ENCODE results near the gene GALNT7. TPM values are rescaled to one million over a fixed set of nuclear protein-coding genes. Genes with fewer than 3 reads are reported as not detected.

The GALNT7 gene
- polyA plus RNA-seq, 1 donor: 47.0 TPM

DNA sequence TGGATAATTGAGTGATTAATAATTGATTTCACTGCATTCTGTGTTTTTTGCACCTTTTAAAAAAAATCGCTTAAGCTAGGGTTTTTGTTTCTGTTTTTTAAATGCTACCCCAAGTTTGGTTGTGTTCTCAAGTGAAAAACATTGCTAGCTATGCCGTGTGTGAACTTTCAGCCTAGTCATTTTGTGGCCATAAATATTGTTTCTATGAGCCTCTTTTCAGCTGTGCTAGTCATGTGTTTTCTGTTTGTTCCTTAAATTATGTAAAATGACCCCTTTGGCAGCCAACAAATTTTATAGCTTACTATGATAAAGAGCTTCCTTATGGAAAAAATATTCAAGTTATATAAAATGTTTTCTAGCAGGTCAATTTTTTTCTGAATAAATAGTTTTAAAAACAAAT, 59.1 kb downstream of the GALNT7 start:
- Histone ChIP-seq H3K27ac (ENCODE audit: low read length) (no peak overlapping the region), H3K4me3 (ENCODE audit: low read length) (no peak overlapping the region), H3K4me1 (ENCODE audit: control insufficient read depth, insufficient read depth, low read length) (no peaks in the 10 kb centered on the region), H3K27me3 (ENCODE audit: control insufficient read depth, insufficient read depth, low read length) (no peaks in the 10 kb centered on the region), H3K9me3 (ENCODE audit: control insufficient read depth, low read depth, low read length) (no peaks in the 10 kb centered on the region), H3K36me3 (ENCODE audit: control insufficient read depth, insufficient read depth, low read length) (peaks cover 2% of the 10 kb centered on the region)
- no peak for DNase-seq
- 100% methylated on average over 1 of the region's 2 CpGs for WGBS (ENCODE audit: insufficient coverage, low lambda C conversion rate)

DNA sequence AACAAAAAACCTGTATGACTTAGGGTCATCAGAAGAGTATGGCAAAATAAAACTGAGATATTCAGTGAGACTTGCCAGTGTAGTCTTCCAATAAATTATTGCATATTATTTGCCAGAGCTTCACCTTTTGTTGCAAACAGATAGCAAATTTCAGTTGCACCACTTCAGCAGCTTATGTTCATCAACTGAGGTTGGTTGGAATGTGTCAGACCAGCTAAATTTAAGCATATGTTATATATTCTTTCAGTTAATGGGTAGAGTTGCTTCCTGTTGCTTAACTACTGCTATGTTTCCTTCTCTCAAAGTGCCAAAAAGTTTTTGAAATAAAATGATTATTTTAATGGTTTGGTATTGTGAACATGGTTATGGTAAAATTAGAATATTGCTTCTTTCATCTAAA, 61.5 kb downstream of the GALNT7 start:
- no peak overlapping the region for H3K4me3 ChIP-seq (ENCODE audit: low read length)
- H3K27me3 ChIP-seq (ENCODE audit: control insufficient read depth, insufficient read depth, low read length): no peaks in the 10 kb centered on the region
- H3K4me1 ChIP-seq (ENCODE audit: control insufficient read depth, insufficient read depth, low read length): no peaks in the 10 kb centered on the region
- DNase-seq: no peak
- no peaks in the 10 kb centered on the region for H3K9me3 ChIP-seq (ENCODE audit: control insufficient read depth, low read depth, low read length)
- no peak overlapping the region for H3K27ac ChIP-seq (ENCODE audit: low read length)
- peaks cover 2% of the 10 kb centered on the region for H3K36me3 ChIP-seq (ENCODE audit: control insufficient read depth, insufficient read depth, low read length)

DNA sequence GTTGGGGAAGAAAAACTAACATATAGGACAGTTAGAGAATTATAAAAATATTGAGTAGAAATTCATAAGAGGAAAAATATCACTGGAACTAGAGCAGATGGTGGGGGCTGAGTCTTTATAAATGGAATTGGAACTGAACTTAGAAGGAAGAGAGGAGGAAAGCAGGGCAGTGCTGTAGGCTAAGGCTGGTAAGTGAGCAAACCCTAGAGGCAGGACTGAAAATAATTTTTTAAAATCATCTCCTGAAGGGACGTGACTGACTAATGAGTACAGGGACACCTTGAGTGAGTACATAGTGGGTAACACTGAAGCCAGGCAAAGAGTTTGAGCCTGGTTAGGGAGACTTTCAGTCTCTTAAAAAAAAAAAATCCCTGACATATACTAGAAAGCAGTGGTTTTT, 63.3 kb downstream of the GALNT7 start:
- Histone ChIP-seq H3K4me3 (ENCODE audit: low read length) (no peak overlapping the region), H3K4me1 (ENCODE audit: control insufficient read depth, insufficient read depth, low read length) (no peaks in the 10 kb centered on the region), H3K9me3 (ENCODE audit: control insufficient read depth, low read depth, low read length) (no peaks in the 10 kb centered on the region), H3K36me3 (ENCODE audit: control insufficient read depth, insufficient read depth, low read length) (no peaks in the 10 kb centered on the region), H3K27me3 (ENCODE audit: control insufficient read depth, insufficient read depth, low read length) (no peaks in the 10 kb centered on the region), H3K27ac (ENCODE audit: low read length) (no peak overlapping the region)
- DNase-seq: peak; percentile 9 to 36
- WGBS (ENCODE audit: insufficient coverage, low lambda C conversion rate): no CpG with 5 or more reads among the region's 1 CpG

DNA sequence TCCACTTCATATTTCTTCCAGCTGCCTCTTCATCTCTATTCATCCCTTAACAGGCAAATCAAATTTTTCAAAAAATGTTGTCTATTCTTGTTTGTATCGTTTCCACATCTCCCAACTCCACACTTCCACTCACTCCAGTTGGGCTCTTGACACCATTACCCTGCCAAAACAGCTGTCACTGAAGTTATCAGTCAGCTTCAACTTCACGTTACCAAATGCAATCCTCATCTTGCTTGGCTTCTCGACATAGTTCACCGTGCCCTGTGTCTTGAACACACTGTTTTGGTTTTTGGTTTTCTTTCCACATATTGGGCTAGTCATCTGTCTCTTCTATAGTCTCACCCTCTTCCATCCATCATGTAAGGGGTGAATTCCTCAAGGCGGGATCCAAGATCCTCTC, 65.2 kb downstream of the GALNT7 start:
- Histone ChIP-seq H3K4me1 (ENCODE audit: control insufficient read depth, insufficient read depth, low read length) (no peaks in the 10 kb centered on the region), H3K9me3 (ENCODE audit: control insufficient read depth, low read depth, low read length) (no peaks in the 10 kb centered on the region), H3K27ac (ENCODE audit: low read length) (no peak overlapping the region), H3K4me3 (ENCODE audit: low read length) (no peak overlapping the region), H3K36me3 (ENCODE audit: control insufficient read depth, insufficient read depth, low read length) (no peaks in the 10 kb centered on the region), H3K27me3 (ENCODE audit: control insufficient read depth, insufficient read depth, low read length) (no peaks in the 10 kb centered on the region)
- DNase-seq: no peak
- WGBS (ENCODE audit: insufficient coverage, low lambda C conversion rate): 83% methylated on average over 1 of the region's 5 CpGs

DNA sequence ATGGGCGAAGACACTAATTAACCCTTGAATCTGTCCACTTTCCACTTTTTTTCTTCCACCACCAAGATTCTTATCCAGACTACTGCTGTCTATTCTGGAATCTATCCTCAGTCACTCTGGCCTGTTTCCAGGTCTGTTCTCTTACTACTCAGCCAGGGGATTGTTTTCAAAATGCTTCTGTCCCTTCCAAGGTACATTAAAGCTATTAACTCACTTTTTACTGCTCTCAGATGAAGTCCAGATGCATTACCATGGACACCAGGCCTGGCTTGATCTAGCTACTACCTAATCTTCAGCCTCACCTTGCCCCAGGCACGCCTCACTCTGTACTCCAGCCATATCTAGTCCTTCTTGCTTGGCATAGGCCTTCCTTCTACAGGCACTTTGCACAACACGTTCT, 66.4 kb downstream of the GALNT7 start:
- Histone ChIP-seq H3K4me3 (ENCODE audit: low read length) (no peak overlapping the region), H3K27ac (ENCODE audit: low read length) (no peak overlapping the region), H3K9me3 (ENCODE audit: control insufficient read depth, low read depth, low read length) (no peaks in the 10 kb centered on the region), H3K36me3 (ENCODE audit: control insufficient read depth, insufficient read depth, low read length) (no peaks in the 10 kb centered on the region), H3K27me3 (ENCODE audit: control insufficient read depth, insufficient read depth, low read length) (no peaks in the 10 kb centered on the region), H3K4me1 (ENCODE audit: control insufficient read depth, insufficient read depth, low read length) (no peaks in the 10 kb centered on the region)
- DNase-seq: no peak
- 95% methylated on average over 3 of the region's 3 CpGs for WGBS (ENCODE audit: insufficient coverage, low lambda C conversion rate)

DNA sequence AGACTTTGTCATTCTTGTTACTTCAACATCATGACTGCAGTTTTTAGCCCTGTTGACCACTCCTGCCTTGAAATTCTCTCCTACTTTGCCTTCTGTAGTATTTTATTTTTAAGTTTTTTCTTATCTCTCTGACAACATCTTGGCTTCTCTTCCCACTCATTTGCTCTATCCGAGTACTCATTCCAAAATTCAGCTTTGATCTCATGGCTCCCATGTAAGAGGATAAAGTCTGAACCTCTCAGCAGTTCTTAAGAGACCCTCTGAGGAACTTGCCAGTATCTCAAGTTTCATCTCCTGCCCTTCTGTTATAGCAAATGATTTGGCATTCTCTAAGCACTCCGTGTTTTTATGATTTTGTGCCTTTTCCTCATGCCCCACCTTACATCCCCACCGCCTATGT, 67.7 kb downstream of the GALNT7 start:
- Histone ChIP-seq H3K36me3 (ENCODE audit: control insufficient read depth, insufficient read depth, low read length) (no peaks in the 10 kb centered on the region), H3K27me3 (ENCODE audit: control insufficient read depth, insufficient read depth, low read length) (no peaks in the 10 kb centered on the region), H3K4me1 (ENCODE audit: control insufficient read depth, insufficient read depth, low read length) (no peaks in the 10 kb centered on the region), H3K27ac (ENCODE audit: low read length) (no peak overlapping the region), H3K4me3 (ENCODE audit: low read length) (no peak overlapping the region), H3K9me3 (ENCODE audit: control insufficient read depth, low read depth, low read length) (no peaks in the 10 kb centered on the region)
- no peak for DNase-seq
- 86% methylated on average over 1 of the region's 3 CpGs for WGBS (ENCODE audit: insufficient coverage, low lambda C conversion rate)

DNA sequence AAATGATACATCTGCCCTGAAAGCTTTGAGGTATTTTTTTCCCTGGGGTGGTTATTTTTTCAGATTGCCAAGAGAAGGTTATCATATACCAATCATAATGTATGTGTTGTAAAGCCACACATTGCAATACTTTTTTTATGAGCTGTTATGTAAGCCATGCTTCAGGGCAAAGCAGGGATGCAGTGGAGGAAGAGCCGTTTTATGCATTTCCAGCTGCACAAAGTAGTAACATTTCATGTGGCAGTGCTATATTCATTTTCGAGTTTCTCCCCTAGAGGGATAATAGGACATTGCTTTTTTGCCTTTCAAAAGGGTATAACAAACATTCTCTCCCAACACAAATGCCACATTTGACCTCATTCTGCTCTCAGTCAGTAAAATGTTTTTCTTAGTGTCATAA, 68.5 kb downstream of the GALNT7 start:
- H3K36me3 ChIP-seq (ENCODE audit: control insufficient read depth, insufficient read depth, low read length): no peaks in the 10 kb centered on the region
- no peaks in the 10 kb centered on the region for H3K9me3 ChIP-seq (ENCODE audit: control insufficient read depth, low read depth, low read length)
- no peaks in the 10 kb centered on the region for H3K27me3 ChIP-seq (ENCODE audit: control insufficient read depth, insufficient read depth, low read length)
- no peaks in the 10 kb centered on the region for H3K4me1 ChIP-seq (ENCODE audit: control insufficient read depth, insufficient read depth, low read length)
- no peak overlapping the region for H3K27ac ChIP-seq (ENCODE audit: low read length)
- H3K4me3 ChIP-seq (ENCODE audit: low read length): no peak overlapping the region
- no peak for DNase-seq
- 100% methylated on average over 1 of the region's 2 CpGs for WGBS (ENCODE audit: insufficient coverage, low lambda C conversion rate)

DNA sequence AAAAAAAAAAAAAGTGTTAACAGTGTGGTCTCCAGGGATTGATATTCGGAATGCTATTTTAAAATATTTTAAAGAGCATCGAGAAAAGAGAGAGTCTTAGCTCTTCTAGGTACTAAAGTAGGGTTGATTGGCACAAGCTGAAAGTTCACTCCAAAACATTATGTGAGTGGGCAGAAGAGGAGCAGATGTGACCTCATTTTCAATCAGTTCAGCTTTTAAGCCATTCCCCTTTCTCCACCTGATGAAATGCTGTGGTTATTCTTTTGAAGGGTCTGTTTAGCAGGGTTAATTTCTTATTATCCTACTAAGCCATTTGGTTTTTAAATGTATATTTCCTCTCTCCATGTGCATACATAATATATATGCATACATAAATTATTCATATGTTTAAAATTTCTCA, 69.2 kb downstream of the GALNT7 start:
- DNase-seq: no peak
- H3K27ac ChIP-seq (ENCODE audit: low read length): no peak overlapping the region
- H3K36me3 ChIP-seq (ENCODE audit: control insufficient read depth, insufficient read depth, low read length): no peaks in the 10 kb centered on the region
- H3K4me3 ChIP-seq (ENCODE audit: low read length): no peak overlapping the region
- H3K9me3 ChIP-seq (ENCODE audit: control insufficient read depth, low read depth, low read length): no peaks in the 10 kb centered on the region
- no peaks in the 10 kb centered on the region for H3K4me1 ChIP-seq (ENCODE audit: control insufficient read depth, insufficient read depth, low read length)
- H3K27me3 ChIP-seq (ENCODE audit: control insufficient read depth, insufficient read depth, low read length): no peaks in the 10 kb centered on the region
- 75% methylated on average over 2 of the region's 2 CpGs for WGBS (ENCODE audit: insufficient coverage, low lambda C conversion rate)

DNA sequence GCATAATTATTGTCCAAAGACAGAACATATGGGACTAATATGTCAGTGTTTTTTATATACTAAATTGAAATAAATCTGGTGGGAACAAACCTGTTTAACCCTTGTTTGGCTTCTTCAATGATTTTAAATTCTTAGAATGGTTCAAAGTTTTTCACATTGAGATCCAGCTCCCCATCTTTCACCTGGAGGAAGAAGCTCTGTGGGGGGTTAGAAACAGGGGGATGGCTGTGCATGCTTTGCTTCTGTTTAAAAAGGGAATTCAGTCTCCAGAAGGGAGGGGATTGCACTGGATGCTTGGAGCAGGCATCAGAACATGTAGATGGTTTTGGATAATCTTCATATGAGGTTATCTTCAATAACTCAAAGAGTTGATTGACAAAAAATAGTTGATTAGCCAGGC, 72.1 kb downstream of the GALNT7 start:
- no peaks in the 10 kb centered on the region for H3K4me1 ChIP-seq (ENCODE audit: control insufficient read depth, insufficient read depth, low read length)
- no peaks in the 10 kb centered on the region for H3K27me3 ChIP-seq (ENCODE audit: control insufficient read depth, insufficient read depth, low read length)
- H3K27ac ChIP-seq (ENCODE audit: low read length): no peak overlapping the region
- H3K4me3 ChIP-seq (ENCODE audit: low read length): no peak overlapping the region
- no peaks in the 10 kb centered on the region for H3K9me3 ChIP-seq (ENCODE audit: control insufficient read depth, low read depth, low read length)
- no peaks in the 10 kb centered on the region for H3K36me3 ChIP-seq (ENCODE audit: control insufficient read depth, insufficient read depth, low read length)
- no peak for DNase-seq

DNA sequence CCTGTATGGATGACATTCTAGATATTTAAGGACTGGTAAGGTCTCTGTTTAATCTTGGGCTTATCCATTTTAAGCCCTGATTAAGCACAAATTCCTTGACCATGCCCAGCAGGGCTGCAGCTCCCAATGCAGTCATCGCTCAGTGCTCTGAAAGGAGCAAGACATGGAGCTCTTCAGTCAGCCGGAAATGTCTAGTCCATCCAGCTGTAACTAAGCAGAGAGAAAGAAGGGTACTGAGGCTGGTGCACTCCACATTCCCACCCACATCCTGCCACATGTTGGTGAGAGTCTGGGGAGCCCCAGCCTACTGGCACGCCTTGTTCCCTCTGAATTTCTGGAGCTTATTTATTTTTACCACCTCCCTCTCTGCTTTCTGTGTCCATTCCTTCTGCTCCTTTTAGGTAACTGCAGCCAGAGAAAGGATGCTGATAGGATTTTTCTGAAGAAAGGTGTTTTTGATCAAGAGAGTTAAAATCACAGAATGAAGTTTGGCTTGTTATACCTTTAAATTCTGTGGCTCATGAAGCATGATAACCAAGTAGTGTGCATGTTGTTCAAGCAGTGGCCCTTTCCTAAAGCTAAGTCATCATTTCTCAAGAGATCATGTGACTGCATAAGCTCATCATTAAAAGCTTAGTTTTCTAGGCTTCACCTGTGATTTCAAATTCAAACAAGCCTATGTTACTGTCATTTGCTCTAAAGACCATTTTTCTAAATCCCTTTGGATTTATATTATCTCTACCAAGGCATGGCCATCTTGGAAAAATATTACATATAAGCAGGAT, 74.0 kb downstream of the GALNT7 start:
- Histone ChIP-seq H3K4me1 (ENCODE audit: control insufficient read depth, insufficient read depth, low read length) (no peaks in the 10 kb centered on the region), H3K36me3 (ENCODE audit: control insufficient read depth, insufficient read depth, low read length) (peaks cover under 1% of the 10 kb centered on the region), H3K27ac (ENCODE audit: low read length) (no peak overlapping the region), H3K27me3 (ENCODE audit: control insufficient read depth, insufficient read depth, low read length) (no peaks in the 10 kb centered on the region), H3K4me3 (ENCODE audit: low read length) (no peak overlapping the region), H3K9me3 (ENCODE audit: control insufficient read depth, low read depth, low read length) (no peaks in the 10 kb centered on the region)
- DNase-seq: no peak
- WGBS (ENCODE audit: insufficient coverage, low lambda C conversion rate): no CpG with 5 or more reads among the region's 3 CpGs

DNA sequence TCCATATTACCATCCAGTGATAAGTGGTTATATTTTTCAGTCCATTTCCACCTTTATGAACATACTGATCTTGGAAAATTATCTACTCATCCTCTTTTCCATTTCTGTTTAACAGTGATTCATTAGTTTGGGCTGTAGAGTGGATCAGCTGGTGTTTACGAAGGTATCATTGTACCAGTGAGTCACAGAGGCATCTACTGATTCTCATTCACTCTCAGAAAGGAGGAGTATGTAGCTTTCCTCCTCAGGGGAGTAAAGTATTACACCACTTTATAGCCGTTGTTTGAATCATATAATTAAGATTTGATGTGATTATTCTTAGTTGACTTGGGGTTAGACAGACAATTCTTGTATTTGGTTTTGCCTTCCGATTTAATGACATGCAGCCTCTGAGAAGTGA, 74.7 kb downstream of the GALNT7 start:
- Histone ChIP-seq H3K27me3 (ENCODE audit: control insufficient read depth, insufficient read depth, low read length) (no peaks in the 10 kb centered on the region), H3K9me3 (ENCODE audit: control insufficient read depth, low read depth, low read length) (no peaks in the 10 kb centered on the region), H3K27ac (ENCODE audit: low read length) (no peak overlapping the region), H3K36me3 (ENCODE audit: control insufficient read depth, insufficient read depth, low read length) (peaks cover 6% of the 10 kb centered on the region), H3K4me3 (ENCODE audit: low read length) (no peak overlapping the region), H3K4me1 (ENCODE audit: control insufficient read depth, insufficient read depth, low read length) (no peaks in the 10 kb centered on the region)
- WGBS (ENCODE audit: insufficient coverage, low lambda C conversion rate): no CpG with 5 or more reads among the region's 3 CpGs
- DNase-seq: no peak

All from large intestine (tissue), 3 donors.